ENCODE measurements around the gene STYXL1.
"Not testable (repeated sequence)": the region's sequence is repeated elsewhere in the genome, so short reads cannot be mapped to it uniquely, and the experiment has no call there.

Gene STYXL1

DNA sequence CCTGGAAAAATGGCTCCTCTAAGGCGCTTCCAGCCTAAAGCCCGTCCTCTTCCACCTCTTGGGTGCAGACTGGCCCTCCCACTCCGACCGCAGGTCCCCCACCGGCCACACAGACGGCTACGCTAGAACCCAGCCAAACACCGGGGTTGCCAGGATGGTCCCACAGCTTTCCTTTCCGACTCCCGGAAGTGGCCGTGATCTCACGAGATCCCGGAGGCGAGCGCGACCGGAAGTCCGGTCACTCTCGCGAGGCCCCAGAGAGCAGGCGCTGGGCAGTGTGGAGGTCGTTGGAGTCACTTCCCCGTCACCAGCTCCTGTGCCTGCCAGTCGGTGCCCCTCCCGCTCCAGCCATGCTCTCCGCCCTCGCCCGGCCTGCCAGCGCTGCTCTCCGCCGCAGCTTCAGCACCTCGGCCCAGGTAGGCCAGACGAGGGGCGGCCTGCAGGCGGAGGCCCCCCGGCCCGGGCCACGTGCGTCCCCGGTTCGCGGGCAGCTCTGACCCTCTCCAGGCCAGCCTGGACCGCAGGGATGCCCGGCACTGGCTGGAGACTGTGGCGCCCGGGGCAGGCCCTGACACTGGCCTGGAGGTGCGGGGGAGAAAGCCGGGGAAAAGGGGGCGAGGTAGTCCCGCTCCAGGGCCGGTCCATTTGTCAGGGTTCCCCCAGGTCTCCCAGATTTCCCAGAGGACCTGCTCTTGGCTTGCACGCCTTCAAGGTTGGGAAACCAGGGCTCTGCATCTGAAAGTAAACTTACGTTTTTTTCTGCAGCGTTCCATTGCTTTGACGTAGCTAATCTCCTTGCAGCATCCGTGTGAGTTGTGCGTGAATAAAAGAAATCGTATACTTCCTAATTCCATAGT, at the start of gene STYXL1, which contains the start of gene MDH2:
TSS of gene STYXL1 (minus strand) at position 190 of the 857 bp plus-strand sequence. CDS start 17,477 bp downstream, outside the sequence.
TSS of gene MDH2 (plus strand) at position 296 of the 857 bp plus-strand sequence. CDS start at position 351, 55 bp downstream.
- peak; percentile 91 for DNase-seq (ENCODE audit: low spot score)

- no peak for DNase-seq (ENCODE audit: low spot score)
Measured at GRCh38 chr7:76095908-76096307, 48.1 kb upstream of the STYXL1 start.

DNA sequence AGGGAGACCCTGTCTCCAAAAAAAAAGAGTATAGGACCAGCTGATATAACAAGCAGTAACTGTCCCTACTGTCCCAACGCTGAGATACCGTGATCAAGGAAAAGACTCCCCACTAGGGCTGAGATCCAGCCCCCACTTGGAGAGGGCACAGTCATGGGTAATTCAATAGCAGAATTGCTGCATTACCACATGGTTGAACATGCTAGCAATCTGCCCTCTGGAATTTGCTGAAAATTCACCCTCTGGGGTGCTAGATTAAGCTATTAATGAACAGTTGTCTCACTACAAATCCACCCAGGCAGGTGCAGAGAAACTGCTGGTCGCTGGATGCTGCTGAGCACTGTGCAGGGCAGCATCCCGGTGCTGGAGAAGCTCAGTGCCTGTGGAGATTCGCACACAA, 46.5 kb upstream of the STYXL1 start:
- not testable (repeated sequence) for DNase-seq (ENCODE audit: low spot score)

DNA sequence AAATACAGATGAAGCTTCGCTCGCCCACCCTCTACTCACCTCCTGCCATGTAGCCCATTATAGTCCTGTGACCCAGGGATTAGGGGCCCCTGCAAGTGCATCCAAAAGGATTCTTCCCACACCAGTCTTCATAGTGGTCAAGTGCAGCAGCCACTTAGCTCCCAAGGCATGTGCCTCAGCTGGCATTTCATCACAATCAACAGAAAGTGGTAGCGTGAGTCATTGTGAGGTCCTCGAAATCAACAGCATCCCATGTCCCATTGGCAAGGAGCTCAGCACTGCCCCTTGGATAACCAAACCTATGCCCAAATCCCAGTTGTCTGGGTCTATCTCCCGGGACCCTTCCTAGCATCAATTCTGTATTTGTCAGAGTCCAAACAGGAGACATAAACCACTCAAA, 45.7 kb upstream of the STYXL1 start:
- DNase-seq (ENCODE audit: low spot score): not testable (repeated sequence)

GRCh38 chr7:76091506-76091905, 43.7 kb upstream of the STYXL1 start:
- DNase-seq (ENCODE audit: low spot score): no peak

DNA sequence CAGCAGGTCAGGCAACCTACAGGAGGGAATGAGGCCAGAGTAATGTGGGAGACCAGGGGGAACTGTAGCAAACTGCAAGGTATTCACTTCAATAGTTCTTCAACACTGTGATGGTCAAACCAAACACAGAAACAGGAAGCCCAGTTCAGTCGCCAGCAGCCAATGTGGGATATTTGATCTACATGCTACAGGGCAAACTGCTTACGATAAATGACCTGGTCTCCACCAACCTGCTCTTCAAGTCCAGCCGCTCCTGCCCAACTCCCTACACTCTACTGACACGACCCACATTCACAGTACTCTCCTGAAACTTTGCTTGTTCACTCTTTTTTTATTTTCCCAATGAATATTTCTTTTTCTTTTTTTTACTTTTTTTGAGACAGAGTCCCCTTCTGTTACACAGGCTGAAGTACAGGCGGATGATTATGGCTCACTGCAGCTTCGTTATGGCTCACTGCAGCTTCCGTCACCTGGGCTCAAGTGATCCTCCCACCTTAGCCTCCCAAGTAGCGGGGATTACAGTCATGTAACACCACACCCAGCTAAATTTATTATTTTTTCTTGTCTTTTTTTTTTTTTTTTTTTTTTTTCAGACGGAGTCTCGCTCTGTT, 42.2 kb upstream of the STYXL1 start:
- DNase-seq (ENCODE audit: low spot score): no peak

DNA sequence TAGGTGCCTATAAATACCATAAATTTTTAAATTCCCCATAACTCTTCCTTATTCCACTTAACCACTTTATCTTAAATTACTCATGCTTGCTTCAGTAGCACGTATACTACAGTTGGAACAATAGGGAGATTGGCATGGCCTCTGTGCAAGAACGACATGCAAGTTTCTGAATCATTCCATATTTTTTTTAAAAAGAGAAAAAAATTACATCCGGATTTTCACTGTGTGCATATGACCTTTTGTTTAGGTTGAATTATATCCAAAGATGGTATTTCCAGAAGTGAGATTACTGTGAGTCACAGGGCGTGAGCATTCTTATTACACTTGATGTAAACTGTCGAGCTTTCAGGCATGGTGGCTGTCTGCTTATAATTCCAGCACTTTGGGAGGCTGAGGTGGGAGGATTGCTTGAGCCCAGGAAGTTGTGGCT, 39.6 kb upstream of the STYXL1 start:
- not testable (repeated sequence) for DNase-seq (ENCODE audit: low spot score)

DNA sequence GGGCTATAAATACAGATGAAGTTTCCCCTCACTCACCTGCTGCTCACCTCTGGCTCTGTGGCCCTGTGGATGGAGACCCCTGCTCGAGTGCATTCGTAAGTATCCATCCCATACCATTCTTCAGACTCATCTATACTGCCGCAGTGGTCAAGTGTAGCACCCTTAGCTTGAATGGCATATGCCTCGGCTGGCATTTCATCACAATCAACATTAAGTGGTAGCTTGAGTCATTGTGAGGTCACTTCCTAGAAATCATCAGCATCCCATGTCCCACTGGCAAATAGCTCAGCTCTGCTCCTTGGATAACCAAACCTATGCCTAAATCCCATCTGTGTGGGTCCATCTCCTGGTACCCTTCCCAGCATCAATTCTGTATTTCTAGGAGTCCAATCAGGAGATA, 38.3 kb upstream of the STYXL1 start:
- DNase-seq (ENCODE audit: low spot score): no peak

DNA sequence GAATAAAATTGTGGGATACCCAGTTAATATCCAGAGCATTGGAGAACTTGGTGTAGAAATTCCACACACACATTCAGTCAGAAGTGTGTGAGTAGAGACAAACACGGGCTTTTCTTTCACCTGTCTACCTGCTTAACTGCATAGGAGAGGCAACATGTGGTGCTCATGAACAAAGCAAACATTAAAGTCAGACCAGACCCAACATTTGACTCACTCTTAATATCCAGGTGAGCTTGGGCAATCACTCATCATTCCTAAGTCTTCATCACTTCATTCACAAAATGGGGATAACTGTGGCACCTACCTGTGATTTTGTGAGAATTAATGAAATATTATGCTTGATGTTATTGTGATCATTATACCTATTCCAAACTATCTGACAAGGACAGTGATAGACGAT, 36.3 kb upstream of the STYXL1 start:
- DNase-seq (ENCODE audit: low spot score): not testable (repeated sequence)

- DNase-seq (ENCODE audit: low spot score): no peak
Measured at GRCh38 chr7:76080204-76080603, 32.4 kb upstream of the STYXL1 start.

- no peak for DNase-seq (ENCODE audit: low spot score)
Measured at GRCh38 chr7:76077435-76077834, 29.6 kb upstream of the STYXL1 start.

- no peak for DNase-seq (ENCODE audit: low spot score)
Measured at GRCh38 chr7:76076995-76077394, 29.2 kb upstream of the STYXL1 start.

DNA sequence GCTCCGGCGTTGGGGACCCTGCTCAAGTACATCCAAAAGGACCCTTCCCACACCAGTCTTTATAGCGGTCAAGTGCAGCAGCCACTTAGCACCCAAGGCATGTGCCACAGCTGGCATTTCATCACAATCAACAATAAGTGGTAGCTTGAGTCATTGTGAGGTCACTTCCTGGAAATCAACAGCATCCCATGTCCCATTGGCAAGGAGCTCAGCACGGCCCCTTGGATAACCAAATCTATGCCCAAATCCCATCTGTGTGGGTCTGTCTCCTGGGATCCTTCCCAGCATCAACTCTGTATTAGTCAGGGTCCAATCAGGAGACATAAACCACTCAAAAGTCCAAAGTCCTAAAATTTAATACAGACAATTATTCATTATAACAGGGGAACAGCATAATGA, 27.2 kb upstream of the STYXL1 start:
- no peak for DNase-seq (ENCODE audit: low spot score)

GRCh38 chr7:76074306-76074971, 26.6 kb upstream of the STYXL1 start:
- no peak for DNase-seq (ENCODE audit: low spot score)

- DNase-seq (ENCODE audit: low spot score): no peak
Measured at GRCh38 chr7:76073335-76073990, 25.7 kb upstream of the STYXL1 start.

DNA sequence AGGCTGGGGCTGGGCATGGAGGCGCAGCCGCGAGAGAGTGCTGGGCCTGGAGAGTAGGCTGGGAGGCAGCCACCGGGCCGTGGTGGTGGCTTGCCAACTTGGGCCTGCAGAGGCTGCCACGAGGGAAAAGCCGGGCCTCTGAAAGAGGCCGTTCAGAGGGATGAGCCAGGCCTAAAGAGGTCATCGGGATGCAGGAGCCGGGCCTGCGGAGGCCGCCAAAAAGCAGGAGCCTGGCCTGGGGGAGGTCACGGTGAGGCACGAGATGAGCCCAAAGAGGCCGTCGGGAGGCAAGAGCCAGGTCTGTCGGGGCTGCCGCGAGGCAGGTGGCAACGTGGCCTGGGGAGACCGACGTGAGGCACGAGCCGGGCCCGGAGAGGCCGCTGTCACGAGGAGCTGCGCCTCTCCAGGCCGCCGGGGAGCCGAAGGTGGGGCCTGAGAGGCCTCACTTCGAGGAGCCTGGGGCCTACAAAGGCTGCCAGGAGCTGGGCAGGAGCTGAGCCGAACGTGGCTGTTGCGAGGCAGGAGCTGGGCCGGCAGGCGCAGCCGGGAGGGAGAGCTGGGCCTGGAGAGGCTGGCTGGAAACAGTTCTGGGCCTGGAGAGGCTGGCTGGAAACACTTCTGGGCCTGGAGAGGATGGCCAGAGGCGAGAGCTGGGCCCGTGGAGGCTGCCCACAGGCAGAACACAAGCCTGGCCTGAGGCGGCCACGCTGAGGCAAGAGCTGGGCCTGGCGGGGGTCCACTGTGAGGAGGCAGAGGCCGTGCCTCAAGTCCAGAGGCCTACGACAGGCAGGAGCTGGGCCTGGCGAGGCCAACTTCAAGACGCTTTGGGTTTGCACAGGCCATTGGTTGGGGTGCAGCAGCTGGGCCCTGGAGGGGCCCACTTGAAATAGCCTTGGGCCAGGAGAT, 24.7 kb upstream of the STYXL1 start:
- no peak for DNase-seq (ENCODE audit: low spot score)

- DNase-seq (ENCODE audit: low spot score): no peak
Measured at GRCh38 chr7:76071316-76072242, 23.8 kb upstream of the STYXL1 start.

- DNase-seq (ENCODE audit: low spot score): no peak
Measured at GRCh38 chr7:76069238-76069638, 21.4 kb upstream of the STYXL1 start.

DNA sequence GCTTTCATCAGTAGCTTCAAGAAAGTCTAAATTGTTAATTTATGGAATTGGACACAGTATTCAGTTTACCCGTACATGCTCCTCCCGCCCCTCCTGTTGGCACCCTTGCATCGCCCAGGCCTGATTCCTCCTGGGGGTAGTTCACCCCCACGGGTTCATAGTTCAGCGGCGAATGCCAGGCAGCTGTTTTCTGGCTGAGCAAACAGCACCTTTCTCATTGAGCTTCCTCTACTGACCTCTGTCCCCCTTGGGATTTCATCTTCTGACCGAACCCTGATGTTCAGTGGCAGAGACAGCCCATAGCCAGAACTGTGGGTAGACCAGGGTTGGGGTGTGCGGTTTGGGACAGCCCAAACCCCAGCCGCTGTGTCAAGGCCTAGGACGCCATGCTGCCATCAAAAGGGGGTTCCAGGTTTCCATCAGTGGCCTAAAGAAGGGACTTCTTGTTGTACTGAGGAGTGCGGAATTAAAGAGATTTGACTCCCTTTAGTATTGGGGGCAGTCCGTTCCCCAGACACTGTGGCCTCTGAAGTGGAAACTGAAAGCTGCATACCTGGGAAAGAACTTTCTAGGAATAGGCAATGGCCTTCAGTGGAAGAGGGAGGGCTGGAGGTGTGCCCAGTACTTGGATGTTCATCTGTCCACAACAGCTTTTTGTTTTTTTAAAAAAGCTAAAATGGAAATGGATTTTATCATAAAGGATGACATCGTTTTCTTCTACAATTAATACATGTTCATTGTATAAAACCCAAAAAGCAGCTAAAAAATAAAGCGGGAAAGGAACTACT, 19.1 kb upstream of the STYXL1 start:
- DNase-seq (ENCODE audit: low spot score): no peak

Measured in putamen (tissue), 1 donor.